Stimulated activated CD4-positive, alpha-beta T cell treated with anti-CD3 and anti-CD28 coated beads, Interleukin-2, amount 100 ng/mL, for 24 hours (primary cell): Measurements from ENCODE around the gene MCM5.
"Not testable (repeated sequence)": the region's sequence is repeated elsewhere in the genome, so short reads cannot be mapped to it uniquely, and the experiment has no call there.

ENCODE experiments used
- DNase-seq, 2 donors: peaks; one replicate each; pipeline ENCODE4 v3.0.0-alpha.2; 2020

MCM5 gene

GRCh38 chr22:35379146-35379993, 20.6 kb upstream of the MCM5 start:
- DNase-seq, result no peak

GRCh38 chr22:35380013-35380412, 19.9 kb upstream of the MCM5 start:
- no peak for DNase-seq

- peak; percentile 47 to 66 for DNase-seq
Observed at GRCh38 chr22:35380537-35381423, 19.2 kb upstream of the MCM5 start, which contains the start of gene HMOX1. HMOX1 (plus strand) TSS chr22:35381096; CDS start chr22:35381174, 78 bp downstream.

GRCh38 chr22:35381424-35382009, 18.4 kb upstream of the MCM5 start:
- no peak for DNase-seq

- DNase-seq, result no peak
Observed at GRCh38 chr22:35383679-35384071, 16.3 kb upstream of the MCM5 start.

- DNase-seq, result no peak
Observed at GRCh38 chr22:35384527-35384926, 15.4 kb upstream of the MCM5 start.

GRCh38 chr22:35384975-35385588, 14.9 kb upstream of the MCM5 start:
- DNase-seq, result no peak

GRCh38 chr22:35386670-35387288, 13.2 kb upstream of the MCM5 start:
- no peak for DNase-seq

GRCh38 chr22:35390933-35391332, 9.0 kb upstream of the MCM5 start:
- no peak for DNase-seq

- DNase-seq, result no peak
Observed at GRCh38 chr22:35392357-35392756, 7.6 kb upstream of the MCM5 start.

- DNase-seq, result no peak
Observed at GRCh38 chr22:35393116-35394010, 6.6 kb upstream of the MCM5 start.

- no peak for DNase-seq
Observed at GRCh38 chr22:35394011-35394312, 6.0 kb upstream of the MCM5 start.

GRCh38 chr22:35394810-35395563, 5.0 kb upstream of the MCM5 start:
- DNase-seq, result no peak

GRCh38 chr22:35396622-35397021, 3.3 kb upstream of the MCM5 start:
- DNase-seq, result not testable (repeated sequence)

- no peak for DNase-seq
Observed at GRCh38 chr22:35397095-35397904, 2.6 kb upstream of the MCM5 start.

GRCh38 chr22:35398591-35398973, 1.4 kb upstream of the MCM5 start:
- DNase-seq, result no peak

GRCh38 chr22:35399114-35399677, 744 bp upstream of the MCM5 start:
- DNase-seq, result peak; percentile 21 to 31

GRCh38 chr22:35400501-35400790, 506 bp downstream of the MCM5 start:
- peak; percentile 28 to 44 for DNase-seq

GRCh38 chr22:35401863-35402262, 1.9 kb downstream of the MCM5 start:
- DNase-seq, result no peak

GRCh38 chr22:35403356-35403755, 3.4 kb downstream of the MCM5 start:
- no peak for DNase-seq
